Activated CD4-positive, alpha-beta T cell treated with anti-CD3 and anti-CD28 coated beads for 4 hours (primary cell): Measurements from ENCODE around the gene ROPN1L.
A peak's percentile ranks its signal among the peaks of the same experiment; 100 is the strongest.
"Not testable (repeated sequence)": the region's sequence is repeated elsewhere in the genome, so short reads cannot be mapped to it uniquely, and the experiment has no call there.

Experiments
- DNase-seq, 2 donors: peaks; one replicate each; pipeline ENCODE4 v3.0.0-alpha.2; 2020

Gene ROPN1L

DNA sequence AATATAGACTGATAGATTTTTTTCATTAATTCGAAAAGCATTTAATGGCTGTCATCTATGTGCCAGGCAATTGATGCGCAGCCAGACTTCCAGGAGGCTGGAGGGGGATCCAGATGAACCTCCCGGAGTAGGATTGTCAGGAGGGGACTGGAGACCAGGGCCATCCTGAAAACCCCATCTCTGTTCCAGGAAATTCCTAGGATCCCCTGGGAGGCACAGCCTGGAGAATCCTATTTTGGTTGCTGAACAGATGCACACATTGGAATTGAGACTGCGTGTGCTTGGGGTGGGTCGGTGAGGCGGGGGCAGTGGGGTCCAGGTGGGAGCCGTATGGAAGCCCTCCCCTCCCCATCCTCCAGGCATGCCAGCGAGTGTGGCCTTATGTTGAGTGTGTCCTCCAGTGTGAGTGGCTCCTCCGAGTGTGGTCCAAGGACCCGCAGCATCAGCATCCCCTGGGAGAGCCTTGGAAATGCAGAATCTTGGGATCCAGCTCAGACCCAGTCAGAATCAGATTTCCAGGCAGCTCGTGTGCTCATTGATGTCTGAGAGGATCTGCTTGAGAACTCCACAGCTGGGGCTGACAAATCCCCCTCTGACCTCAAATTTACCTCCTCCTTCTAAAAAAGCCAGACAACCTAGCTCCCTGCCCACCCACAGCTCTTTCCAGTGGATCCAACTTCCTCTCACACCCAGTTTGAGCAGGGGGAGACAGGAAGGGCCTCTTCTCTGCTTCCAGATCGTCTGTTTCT is 38.7 kb downstream of the ROPN1L start:
- DNase-seq = no peak

GRCh38 chr5:10481241-10481935 is 39.7 kb downstream of the ROPN1L start:
- no peak for DNase-seq

GRCh38 chr5:10482791-10483530 is 41.3 kb downstream of the ROPN1L start:
- no peak for DNase-seq

- DNase-seq = no peak
These were observed 43.1 kb downstream of the ROPN1L start for GRCh38 chr5:10484774-10485141.

DNA sequence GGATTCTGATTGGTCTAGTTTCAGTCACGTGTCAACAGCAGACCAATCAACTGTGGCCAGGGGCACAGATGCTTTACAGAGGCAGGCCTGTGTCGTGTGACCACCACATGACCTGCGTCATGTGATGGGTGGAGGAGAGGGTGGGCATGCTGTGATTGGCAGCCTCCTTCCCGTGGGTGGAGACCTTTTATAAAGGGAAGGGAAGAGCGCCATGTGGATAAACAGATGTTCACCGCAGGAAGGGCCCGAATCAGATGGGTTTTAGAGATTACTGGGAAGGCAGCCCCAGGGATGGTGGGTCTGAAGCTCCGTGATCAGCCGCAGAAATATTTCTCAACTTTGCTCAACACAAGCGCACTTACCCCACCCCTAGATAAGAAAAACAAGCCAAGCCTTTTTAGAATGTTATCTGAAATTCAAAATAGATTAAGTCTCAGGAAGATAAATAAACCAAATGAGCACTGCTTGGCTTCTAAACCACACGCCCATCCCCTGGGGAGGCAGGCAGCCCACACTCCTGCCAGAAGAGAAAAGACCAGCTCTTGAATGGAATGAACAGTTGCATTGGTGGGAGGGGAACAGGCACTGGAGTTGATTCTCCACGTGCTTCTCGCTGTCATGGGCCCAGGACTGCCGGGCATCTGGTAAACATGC is 43.6 kb downstream of the ROPN1L start:
- no peak for DNase-seq

- no peak for DNase-seq
These were observed 44.2 kb downstream of the ROPN1L start for GRCh38 chr5:10485897-10486296.

- no peak for DNase-seq
These were observed 45.0 kb downstream of the ROPN1L start for GRCh38 chr5:10486511-10487344.

GRCh38 chr5:10488144-10488543 is 46.5 kb downstream of the ROPN1L start:
- DNase-seq = no peak

DNA sequence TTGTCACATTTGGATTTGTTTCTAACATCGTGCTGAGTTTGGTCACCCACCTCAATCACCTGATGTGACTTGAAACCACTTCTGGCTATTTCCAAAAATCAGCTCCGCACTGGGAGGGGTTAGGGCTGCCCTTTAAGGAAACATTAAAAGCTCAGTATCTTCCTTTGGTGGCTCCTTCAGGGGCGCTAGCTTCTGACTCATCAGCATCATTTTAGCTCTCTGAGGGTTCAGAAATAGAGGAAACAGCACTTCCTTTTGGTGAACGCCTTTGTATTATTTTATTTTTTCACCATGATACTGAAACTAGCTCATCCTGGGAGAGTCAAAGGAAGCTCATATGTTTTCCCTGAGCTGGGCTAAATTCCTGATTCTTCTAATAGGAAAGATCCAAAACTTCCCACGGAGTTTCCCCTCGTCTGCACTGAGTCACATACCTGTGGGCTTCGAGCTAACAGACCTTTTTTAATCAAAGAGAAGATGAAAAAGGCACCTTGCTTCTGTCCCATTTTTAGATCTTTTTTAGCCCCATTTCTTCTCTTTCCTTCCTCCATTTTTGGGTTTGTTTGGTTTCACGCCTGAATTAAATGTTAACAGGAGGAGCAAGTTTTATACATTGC is 48.2 kb downstream of the ROPN1L start:
- DNase-seq = peak in 1 of 2 donors; percentile 2

DNA sequence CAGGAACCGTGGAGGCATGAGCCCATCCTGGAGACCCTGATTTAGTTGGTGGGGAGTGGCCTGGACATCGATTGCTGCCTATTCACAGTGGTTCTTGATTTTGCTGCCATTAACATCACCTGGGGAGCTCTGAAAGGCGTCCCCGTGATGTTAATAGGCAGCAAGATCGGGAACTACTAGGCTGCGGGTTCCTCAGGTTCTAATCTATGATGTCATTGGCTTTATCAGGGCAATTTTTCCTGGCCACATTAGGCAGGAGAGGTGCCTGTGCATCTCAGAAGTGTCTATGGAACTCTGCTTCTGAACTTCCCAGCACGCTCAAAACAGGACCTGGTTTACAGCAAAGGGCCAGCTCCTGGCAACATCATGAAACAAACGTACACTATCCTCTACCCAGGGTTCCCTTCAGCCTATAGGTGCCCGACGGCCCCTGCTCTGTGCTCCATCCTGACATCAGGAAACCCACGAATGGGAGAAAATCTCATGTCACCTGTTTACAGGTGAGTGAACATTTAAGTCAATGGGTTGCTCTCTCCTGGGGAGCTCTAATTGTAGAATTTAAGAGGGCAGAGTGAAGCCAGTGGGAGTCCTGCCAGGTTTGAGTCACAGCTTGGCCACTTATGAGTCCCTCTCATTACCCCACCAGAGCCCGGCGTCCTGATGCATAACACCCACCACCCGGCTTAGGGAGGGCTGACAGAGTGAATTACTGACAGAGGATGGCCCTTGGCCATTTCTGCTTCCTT is 49.4 kb downstream of the ROPN1L start:
- DNase-seq = no peak

DNA sequence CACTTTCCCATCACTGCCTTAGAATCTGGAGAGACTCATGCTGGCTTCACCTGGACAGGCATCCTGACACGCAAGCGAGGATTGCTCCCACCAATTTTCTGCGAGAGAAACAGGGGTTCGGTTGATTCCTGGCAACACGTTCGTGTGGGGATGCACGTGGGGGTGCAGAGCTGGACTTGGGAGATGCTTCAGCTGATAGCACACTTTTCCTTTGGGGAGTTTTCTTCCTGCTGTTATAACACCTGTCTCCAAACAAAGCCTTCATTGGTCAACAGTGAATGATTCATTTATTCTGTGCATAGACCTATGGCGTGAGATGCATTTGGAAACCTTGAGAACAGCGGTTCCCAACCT is 50.0 kb downstream of the ROPN1L start:
- DNase-seq = no peak

DNA sequence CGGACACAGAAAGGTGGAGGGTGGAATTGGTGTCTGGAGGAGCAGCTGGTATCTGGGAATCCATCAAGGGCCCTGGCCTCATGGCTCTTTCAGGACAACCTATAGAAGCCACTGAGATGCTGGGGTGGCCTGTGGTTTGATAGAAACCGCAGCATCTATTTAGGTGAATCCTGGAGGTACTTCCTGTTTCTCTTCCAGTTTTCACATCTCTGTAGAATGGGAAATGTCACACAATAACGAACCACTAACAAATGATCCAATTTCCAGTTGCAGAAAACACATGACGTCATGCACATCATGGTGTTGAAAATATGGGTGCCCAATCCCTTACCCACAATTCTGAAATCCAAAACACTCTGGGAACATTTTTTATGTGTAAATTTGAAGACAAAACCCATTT is 52.2 kb downstream of the ROPN1L start:
- no peak for DNase-seq

- not testable (repeated sequence) for DNase-seq
These were observed 52.8 kb downstream of the ROPN1L start for GRCh38 chr5:10494497-10494896.

- no peak for DNase-seq
These were observed 55.9 kb downstream of the ROPN1L start for GRCh38 chr5:10497554-10497953.

DNA sequence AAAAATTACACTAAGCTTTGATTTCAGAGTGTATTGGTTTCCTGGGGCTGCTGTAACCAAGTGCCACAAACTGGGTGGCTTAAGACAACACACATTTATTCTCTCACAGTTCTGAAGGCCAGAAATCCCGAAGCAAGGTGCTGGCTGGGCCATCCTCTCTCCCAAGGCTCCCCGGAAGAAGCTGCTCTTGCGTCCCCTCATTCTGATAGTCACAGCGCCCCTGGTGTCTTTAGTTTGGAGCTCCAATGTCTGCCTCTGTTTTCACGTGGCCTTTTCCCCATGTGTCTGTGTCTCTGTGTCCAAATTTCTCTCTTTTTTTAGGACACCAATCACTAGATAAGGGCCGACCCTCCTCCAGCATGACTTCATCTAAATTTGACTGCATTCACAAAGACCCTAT is 56.7 kb downstream of the ROPN1L start:
- no peak for DNase-seq

DNA sequence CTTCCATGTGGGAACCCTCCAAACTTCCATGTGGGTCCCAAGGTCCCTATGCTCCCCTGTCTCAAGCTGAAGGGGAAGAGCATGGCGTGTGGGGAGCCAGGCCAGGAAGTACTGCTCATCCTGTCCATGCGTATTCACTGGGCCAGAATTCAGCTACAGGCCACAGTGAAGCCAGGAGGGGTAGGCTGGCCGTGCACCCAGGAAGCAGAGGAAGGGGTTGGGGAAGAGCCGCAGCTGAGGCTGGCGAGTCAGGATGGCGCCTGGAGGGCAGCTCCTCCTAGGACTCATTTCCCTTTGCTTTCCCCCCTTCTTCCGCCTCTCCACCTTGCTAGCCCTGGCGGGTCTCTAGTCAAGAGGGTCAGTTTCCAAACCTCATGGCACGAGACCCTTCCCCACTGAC is 57.4 kb downstream of the ROPN1L start:
- DNase-seq = no peak

- DNase-seq = no peak
These were observed 58.1 kb downstream of the ROPN1L start for GRCh38 chr5:10499776-10500175.

- no peak for DNase-seq
These were observed 59.0 kb downstream of the ROPN1L start for GRCh38 chr5:10500669-10501068.

DNA sequence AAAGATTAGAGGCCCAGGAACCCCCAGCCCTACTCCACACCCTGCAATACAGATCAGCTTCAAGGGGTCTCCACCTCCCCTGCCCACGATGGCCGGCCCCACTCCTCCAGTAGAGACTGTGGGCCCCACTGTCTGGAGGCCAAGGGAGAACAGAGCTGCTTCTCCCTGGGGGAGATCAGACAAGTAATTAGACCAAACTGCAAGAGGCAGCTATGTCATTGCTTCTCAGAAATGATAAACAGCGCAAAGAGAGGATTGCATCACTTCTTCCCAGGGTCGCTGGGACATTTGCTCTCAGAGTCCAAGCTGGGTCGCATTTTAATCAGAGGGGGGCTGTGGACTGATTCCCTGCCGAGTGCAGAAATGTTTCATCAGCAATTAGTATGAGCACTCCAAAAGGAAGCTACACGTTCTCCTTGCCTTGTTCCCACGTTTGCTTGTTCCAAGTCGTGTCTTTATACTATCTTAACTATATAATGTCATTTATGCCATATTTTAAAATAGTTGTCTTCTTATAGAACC is 59.9 kb downstream of the ROPN1L start:
- DNase-seq = no peak

DNA sequence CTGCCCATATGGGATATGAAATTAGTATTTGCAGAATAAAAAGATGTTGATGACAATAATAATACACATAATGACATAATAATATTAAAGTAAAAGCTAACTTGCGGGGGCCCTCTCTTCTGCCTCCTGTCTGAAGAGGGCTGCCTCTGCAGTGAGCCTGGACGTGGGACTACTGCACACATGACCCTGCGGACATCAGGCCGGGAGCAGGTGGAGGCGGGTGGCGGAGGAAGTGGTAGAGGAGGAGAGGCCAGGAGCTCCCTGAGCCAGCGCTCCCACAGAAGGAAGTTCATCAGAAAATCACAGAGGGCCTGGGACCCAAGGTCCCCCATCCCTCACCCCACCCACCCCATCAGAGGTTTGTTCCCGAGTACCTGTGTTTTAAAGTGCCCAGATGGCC is 60.5 kb downstream of the ROPN1L start:
- no peak for DNase-seq

GRCh38 chr5:10502578-10502977 is 60.9 kb downstream of the ROPN1L start:
- DNase-seq = no peak
